HG02678 (cell line): Measurements from ENCODE around the gene ZNF787.

Source experiments
- ATAC-seq: cut with Tn5 transposase; IDR thresholded peaks from one replicate; pipeline ENCODE4 v1.9.1; 2021; ENCODE audit warnings: mild to moderate bottlenecking, moderate library complexity; ENCODE audit not compliant: unreplicated experiment

The ZNF787 gene

DNA sequence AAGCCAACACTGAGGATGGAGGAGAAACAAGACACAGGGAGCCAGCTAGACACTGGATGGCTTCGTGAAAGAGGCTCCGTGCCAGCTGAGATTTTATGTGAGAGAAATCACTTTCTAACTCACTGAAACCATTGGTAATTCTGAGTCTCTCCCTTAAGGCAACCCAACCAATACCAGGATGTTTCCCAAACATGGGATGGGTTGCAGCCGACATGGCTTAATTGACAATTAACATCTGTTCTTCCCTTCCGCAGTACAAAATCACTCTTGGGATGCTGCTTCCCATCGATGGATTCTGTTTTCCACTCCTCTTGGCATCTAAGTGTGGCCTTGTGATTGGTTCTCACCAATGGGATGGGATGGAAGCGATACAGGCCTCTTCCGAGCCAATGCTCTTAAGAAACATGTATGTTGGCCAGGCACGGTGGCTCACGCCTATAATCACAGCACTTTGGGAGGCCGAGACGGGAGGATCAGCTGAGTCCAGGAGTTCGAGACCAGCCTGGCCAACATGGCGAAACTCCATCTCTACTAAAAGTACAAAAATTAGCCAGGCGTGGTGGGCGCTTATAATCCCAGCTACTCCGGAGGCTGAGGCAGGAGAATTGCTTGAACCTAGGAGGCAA lies 2.3 kb upstream of the ZNF787 start:
- no peak for ATAC-seq

GRCh38 chr19:56120371-56121179 lies 520 bp downstream of the ZNF787 start:
- peak; percentile 26 for ATAC-seq

GRCh38 chr19:56120002-56120370 lies 1.1 kb downstream of the ZNF787 start:
- ATAC-seq = no peak

- ATAC-seq = no peak
These were observed 1.5 kb downstream of the ZNF787 start for GRCh38 chr19:56119582-56119978.

GRCh38 chr19:56118666-56119581 lies 2.2 kb downstream of the ZNF787 start:
- ATAC-seq = no peak

GRCh38 chr19:56117889-56118288 lies 3.2 kb downstream of the ZNF787 start:
- ATAC-seq = no peak

DNA sequence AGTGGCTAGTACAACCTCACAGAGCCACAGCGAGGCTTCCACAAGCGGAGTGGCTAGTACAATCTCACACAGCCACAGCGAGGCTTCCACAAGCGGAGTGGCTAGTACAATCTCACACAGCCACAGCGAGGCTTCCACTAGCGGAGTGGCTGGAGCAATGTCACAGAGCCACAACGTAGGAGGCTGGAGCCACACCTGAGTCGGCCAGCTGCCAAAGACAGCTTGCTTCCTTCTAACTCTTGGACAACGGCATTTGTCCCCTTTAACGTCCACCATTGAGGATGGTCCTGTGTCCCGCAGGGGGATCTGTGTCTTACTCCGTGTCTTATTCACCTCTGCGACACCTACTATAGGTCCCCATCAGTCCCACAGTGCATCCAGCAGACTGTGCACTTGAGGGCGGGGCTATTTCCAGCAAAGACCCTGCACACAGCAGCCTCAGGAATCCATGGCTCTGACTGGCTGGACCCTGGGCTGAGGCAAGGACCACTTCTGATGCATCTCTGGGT lies 3.7 kb downstream of the ZNF787 start:
- ATAC-seq = no peak

GRCh38 chr19:56116606-56117005 lies 4.5 kb downstream of the ZNF787 start:
- no peak for ATAC-seq

DNA sequence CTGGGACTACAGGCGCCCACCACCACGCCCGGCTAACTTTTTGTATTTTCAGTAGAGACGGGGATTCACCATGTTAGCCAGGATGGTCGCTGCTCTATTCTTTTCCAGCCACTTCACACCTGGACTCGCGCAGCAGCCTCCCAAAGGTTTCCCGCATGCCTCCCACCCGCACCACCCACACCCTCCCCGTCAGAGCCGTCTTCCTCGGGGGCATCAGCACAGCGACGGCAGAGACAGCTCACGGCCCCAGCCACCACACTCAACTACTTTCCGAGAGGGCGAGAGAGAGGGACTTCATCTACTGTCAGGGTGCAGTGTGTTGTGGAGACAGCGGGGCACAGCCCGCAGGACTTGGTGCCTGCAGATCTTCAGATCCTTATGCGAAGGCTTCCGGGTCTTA lies 5.6 kb downstream of the ZNF787 start:
- ATAC-seq = no peak

DNA sequence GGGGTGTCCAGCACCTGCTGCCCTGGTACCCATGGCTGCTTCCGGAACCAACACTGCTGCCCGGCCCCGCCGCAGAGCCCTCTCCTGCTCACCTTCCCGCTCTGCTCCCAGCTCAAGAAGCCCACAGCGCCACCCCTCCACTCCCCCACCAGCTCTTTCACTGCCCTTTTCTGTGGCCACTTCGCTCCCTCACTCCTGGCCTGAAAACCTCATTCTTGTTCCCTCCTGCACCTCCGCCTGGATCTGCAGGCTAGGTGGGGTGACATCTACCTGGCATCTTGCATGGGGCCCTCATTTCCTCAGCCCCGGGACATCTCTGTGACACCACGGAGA lies 6.4 kb downstream of the ZNF787 start:
- ATAC-seq = no peak

DNA sequence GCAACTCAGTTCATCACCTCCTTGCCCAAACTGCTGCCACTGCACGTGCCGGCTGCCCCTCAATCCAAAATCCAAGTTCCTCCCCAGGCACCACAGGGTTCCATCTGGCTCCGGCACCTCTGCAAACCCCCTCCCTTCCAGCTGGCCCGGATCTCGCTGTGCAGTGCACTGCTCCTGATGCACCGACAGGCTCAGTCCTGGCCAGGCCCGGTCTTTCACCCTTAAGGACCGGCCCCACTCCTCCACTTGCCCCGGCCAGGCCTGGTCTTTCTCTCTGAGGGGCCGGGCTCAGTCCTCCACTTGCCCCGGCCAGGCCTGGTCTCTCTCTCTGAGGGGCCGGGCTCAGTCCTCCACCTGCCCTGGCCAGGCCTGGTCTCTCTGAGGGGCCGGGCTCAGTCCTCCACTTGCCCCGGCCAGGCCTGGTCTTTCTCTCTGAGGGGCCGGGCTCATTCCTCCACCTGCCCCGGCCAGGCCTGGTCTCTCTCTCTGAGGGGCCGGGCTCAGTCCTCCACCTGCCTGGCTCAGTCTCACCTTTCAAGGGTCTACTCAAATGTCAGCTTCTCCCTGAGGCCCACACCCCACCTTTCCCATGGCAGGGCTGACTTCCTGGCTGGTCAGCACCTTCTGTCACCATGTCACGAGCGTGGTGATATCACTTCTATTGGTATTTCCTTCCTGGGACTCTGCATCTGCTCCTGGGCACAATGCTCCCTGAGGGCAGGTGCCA lies 6.9 kb downstream of the ZNF787 start:
- ATAC-seq = no peak

- no peak for ATAC-seq
These were observed 7.9 kb downstream of the ZNF787 start for GRCh38 chr19:56113074-56113632.

DNA sequence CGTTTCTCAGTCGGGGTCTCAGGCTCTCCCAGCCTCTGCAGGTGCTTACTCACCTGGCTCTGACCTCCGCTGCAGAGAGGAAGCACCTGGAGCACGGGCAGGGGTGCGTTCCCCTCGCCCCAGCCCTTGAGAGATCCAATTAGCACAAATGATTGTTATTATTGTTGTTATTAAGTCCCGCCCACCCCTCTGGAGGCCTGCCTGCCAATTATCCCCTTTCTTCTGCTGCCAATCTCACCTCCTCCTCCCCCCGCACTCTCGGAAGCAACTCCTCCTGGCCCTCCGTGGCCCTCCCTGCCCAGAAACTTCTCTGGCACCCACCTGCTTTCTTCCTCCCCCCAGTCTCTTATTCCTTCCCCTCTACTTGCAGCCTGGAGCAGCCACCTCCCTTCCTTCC lies 8.8 kb downstream of the ZNF787 start:
- no peak for ATAC-seq

GRCh38 chr19:56111601-56112312 lies 9.3 kb downstream of the ZNF787 start:
- ATAC-seq = peak; percentile 78

DNA sequence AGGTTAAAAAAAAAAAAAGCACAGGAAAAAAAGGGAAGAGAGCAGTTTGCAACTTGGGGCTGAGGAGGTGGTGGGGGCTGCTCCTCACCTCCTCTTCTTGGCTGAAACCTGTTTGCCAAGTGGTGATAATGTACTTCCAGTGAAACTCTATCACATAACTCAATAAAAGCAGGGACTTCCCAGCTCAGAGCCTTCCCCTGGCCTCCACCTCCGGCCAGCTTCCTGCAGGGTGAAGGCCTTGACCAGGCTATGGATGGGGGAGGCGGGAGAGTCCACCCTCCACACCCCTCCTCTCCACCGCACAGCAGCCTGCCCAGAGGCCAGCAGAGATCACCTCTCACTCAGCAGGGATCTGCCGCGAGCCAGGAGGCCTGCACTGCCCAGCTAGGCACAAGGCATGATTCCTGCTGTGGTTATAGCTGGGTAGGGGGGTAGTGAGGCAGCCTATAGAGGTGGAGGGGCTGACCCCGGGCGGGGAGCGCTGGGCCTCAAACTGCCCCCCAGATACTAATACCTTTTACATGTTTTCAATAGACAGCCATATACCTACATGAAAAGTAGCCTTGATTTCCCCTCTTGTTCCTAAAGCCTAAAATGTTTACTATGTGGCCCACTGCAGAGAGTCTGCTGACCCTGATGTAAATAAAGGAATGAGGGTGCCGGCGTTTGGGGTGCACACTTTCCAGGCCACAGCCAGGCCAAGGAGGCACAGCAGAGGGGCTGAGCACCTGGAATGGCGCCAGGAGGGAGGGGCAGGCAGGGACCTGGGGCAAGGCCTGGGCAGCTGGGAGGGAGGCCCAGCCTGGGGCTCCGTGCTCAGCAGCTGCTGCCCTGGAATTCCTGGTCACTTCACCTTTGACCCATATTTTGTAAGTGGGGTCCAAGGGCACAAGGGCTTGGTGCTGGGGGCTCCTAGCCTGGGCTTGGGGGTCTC lies 10.3 kb downstream of the ZNF787 start:
- no peak for ATAC-seq

DNA sequence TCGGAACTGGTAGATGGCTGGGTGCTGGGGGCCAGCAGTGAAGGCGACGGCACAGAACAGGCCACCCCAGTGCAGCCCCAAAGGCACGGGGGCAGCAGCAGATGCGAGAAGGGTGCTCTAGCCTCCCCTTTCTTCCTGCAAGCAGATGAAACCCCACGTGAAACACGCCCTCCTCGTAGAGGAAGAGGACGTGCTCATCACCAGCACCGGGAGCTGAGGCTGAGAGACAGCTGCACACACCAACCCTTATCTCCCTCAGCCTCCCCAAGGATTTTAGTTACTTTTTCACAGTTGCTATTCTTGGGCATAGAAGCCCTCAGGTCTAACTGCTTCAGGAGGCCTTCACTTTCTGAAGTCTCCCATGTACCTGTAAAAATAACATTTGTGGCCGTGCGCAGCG lies 11.9 kb downstream of the ZNF787 start:
- peak; percentile 31 for ATAC-seq

- no peak for ATAC-seq
These were observed 12.5 kb downstream of the ZNF787 start for GRCh38 chr19:56108447-56109195.
